CD4-positive, CD25-positive, alpha-beta regulatory T cell (primary cell): ENCODE measurements around the gene IQUB. TPM values are rescaled to one million over a fixed set of nuclear protein-coding genes. Genes with fewer than 3 reads are reported as not detected.
A peak's percentile ranks its signal among the peaks of the same experiment; 100 is the strongest.

Source experiments
- ATAC-seq, 2 donors: fragments of 150-1000 bp; cut with Tn5 transposase; one replicate each; pipeline ENCODE4 v1.10.0; 2021; ENCODE audit warnings: low read depth in 2 of 2, moderate number of reproducible peaks in 2 of 2, moderate library complexity in 1 of 2
- DNase-seq, 3 donors: peaks; one replicate each; pipeline versions ENCODE4 v3.0.0 to v3.0.0-alpha.2; 2012 to 2022; ENCODE audit warnings: mixed read lengths in 1 of 3
- H3K27ac ChIP-seq: one replicate; pipeline ENCODE4 v1.7.0; 2013; ENCODE audit warnings: mild to moderate bottlenecking, low read length; ENCODE audit not compliant: insufficient read depth, poor library complexity, severe bottlenecking
- H3K27me3 ChIP-seq: one replicate; pipeline ENCODE4 v1.7.0; 2013; ENCODE audit warnings: low read length; ENCODE audit not compliant: control insufficient read depth, insufficient read depth
- H3K36me3 ChIP-seq: one replicate; pipeline ENCODE4 v1.7.0; 2013; ENCODE audit warnings: mild to moderate bottlenecking, low read length, moderate library complexity; ENCODE audit not compliant: control insufficient read depth, insufficient read depth
- H3K4me1 ChIP-seq: 2 replicates; pipeline ENCODE4 v1.7.0; 2013; ENCODE audit warnings: mild to moderate bottlenecking, low read length; ENCODE audit not compliant: insufficient read depth, control insufficient read depth, poor library complexity, severe bottlenecking
- H3K4me3 ChIP-seq: one replicate; pipeline ENCODE4 v1.7.0; 2013; ENCODE audit warnings: low read depth, mild to moderate bottlenecking, low read length, moderate library complexity
- H3K9me3 ChIP-seq, 2 experiments: 1 replicate in 1 of 2; 2 replicates in 1 of 2; pipeline ENCODE4 v1.7.0; 2013; ENCODE audit warnings: low read length in 2 of 2, mild to moderate bottlenecking in 1 of 2, moderate library complexity in 1 of 2; ENCODE audit not compliant: control insufficient read depth in 2 of 2
- H3K27ac Mint-ChIP-seq, 3 donors: one replicate each; pipeline ENCODE4 v1.8.0; 2020 to 2022; ENCODE audit warnings: mild to moderate bottlenecking in 3 of 3, mixed read lengths in 3 of 3, moderate library complexity in 2 of 3
- H3K27me3 Mint-ChIP-seq: one replicate; pipeline ENCODE4 v1.8.0; 2022; ENCODE audit warnings: mild to moderate bottlenecking, mixed read lengths
- H3K36me3 Mint-ChIP-seq: one replicate; pipeline ENCODE4 v1.8.0; 2020; ENCODE audit warnings: mixed read lengths
- H3K4me1 Mint-ChIP-seq, 4 donors: one replicate each; pipeline ENCODE4 v1.8.0; 2020 to 2022; ENCODE audit warnings: mixed read lengths in 4 of 4, mild to moderate bottlenecking in 1 of 4
- H3K4me3 Mint-ChIP-seq, 4 donors: one replicate each; pipeline ENCODE4 v1.8.0; 2020 to 2022; ENCODE audit warnings: mild to moderate bottlenecking in 4 of 4, mixed read lengths in 4 of 4, moderate library complexity in 3 of 4
- H3K9me3 Mint-ChIP-seq, 7 donors: one replicate each; pipeline ENCODE4 v1.8.0; 2020 to 2022; ENCODE audit warnings: mixed read lengths in 7 of 7, mild to moderate bottlenecking in 3 of 7, moderate library complexity in 2 of 7
- polyA plus RNA-seq, 4 donors: library from polyadenylated mRNA; unstranded; fragments of 300-500 nt; fragmentation: Illumina TruSeq; gene quantifications; one replicate each; pipeline ENCODE4 v1.2.3, GENCODE V29; 2021
- total RNA-seq: library from RNA; stranded (reverse); gene quantifications from one replicate; pipeline ENCODE4 v1.2.3, GENCODE V29; 2022

The IQUB gene
- total RNA-seq = not detected
- polyA plus RNA-seq = under 1 TPM in 1 of 4 donors, not detected in 3; 0.15 TPM

DNA sequence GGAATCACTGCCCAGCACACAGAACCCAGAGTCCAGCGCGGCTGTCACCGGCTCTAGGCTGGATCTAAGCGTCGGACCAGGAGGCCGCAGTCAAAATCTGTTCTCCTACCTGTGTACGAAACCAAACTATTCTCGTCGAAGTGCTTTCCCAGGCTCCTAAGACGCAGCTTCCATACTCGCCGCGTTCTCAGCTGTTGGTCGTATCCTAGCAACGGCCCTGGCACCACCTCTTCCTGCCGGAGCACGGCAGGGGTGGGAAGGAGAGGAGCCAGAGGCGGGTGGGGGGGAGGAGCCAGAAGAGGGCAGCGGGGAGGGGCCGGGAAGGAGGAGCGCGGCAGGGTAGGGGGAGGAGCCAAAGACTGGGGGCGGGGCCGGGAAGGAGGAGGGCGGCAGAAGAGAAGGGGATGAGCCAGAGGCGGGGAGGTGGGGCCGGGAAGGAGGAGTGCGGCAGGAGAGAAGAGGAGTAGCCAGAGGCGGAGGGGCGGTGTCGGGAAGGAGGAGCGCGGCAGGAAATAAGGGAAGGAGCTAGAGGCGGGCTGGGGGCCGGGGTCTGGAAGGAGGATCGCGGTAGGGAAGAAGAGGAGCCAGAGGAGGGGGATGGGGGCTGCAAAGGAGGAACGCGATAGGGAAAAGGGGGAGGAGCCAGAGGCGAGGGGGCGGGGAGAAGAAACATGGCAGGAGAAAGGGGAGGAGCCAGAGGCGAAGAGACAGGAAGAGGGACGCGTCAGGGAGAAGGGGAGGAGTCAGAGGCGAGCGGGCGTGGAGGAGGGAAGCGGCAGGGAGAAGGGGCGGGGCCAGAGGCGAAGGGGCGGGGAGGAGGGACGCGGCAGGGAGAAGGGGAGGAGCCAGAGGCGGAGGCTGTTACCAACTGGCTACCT lies at the start of gene IQUB:
TSS of gene IQUB (minus strand) at position 213 of the 878 bp plus-strand sequence. CDS start 22,255 bp downstream, outside the sequence.
- Histone ChIP-seq H3K9me3 (no peaks in the 10 kb centered on the region), H3K4me1 (peaks cover 23% of the 10 kb centered on the region), H3K27ac (peak within 1 kb of the TSS; percentile 78), H3K4me3 (peak within 1 kb of the TSS; percentile 90), H3K36me3 (no peaks in the 10 kb centered on the region), H3K27me3 (peaks cover 4% of the 10 kb centered on the region)
- peaks cover 24% of the 10 kb centered on the region for H3K27me3 Mint-ChIP-seq
- H3K36me3 Mint-ChIP-seq = no peaks in the 10 kb centered on the region
- peak within 1 kb of the TSS; percentile 88 to 94 (median 92) for H3K4me3 Mint-ChIP-seq
- H3K9me3 Mint-ChIP-seq = no peaks in the 10 kb centered on the region
- peaks cover 15 to 31% (median 19%) of the 10 kb centered on the region in 4 donors for H3K4me1 Mint-ChIP-seq
- ATAC-seq (peak; percentile 85 to 86), DNase-seq (peak; percentile 84 to 95 (median 91))
- peak within 1 kb of the TSS; percentile 54 to 86 (median 73) for H3K27ac Mint-ChIP-seq

DNA sequence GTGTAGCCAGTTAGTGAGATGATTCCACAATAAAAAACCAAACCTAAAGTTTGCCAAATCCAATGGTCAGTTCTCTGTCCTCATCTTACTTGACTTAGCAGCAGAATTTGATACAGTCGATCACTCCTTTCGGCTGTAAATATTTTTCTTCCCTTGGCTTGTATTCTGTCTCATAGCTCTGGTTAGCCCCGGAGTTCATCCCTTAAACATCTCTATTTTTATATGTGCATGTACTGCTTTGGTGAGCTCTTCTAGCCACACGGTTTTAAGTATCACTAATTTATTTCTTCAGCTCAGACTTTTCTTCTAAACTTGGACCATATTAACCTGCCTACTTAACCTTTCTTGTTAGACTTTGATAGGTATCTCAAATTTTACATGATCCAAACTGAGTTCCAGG lies 49.4 kb upstream of the IQUB start:
- Histone ChIP-seq H3K36me3 (no peaks in the 10 kb centered on the region), H3K4me3 (no peak overlapping the region), H3K4me1 (no peaks in the 10 kb centered on the region), H3K9me3 (no peaks in the 10 kb centered on the region), H3K27ac (no peak overlapping the region), H3K27me3 (peaks cover 13% of the 10 kb centered on the region)
- no peaks in the 10 kb centered on the region for H3K4me1 Mint-ChIP-seq
- ATAC-seq (no peak), DNase-seq (no peak)
- no peaks in the 10 kb centered on the region for H3K36me3 Mint-ChIP-seq
- peaks cover 31% of the 10 kb centered on the region for H3K27me3 Mint-ChIP-seq
- H3K9me3 Mint-ChIP-seq = peaks cover 0 to 1% (median 0%) of the 10 kb centered on the region in 7 donors
- no peak overlapping the region for H3K4me3 Mint-ChIP-seq
- H3K27ac Mint-ChIP-seq = no peak overlapping the region

DNA sequence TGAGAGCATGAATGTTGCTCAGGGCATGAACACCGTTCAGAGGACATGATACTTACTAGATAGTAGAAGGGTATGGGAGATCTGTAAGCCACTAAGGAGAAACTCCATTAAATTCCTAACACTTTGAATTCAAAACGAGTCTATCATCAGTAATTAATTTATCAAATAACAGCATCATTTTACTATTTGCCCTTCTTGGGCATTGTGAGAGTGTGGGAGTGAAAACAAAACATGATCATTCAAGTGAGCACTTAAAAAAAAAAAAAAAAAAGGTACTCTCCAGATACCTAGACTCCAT lies 46.7 kb upstream of the IQUB start:
- H3K4me1 Mint-ChIP-seq = no peaks in the 10 kb centered on the region
- H3K27me3 ChIP-seq = peaks cover 22% of the 10 kb centered on the region
- ATAC-seq = no peak
- H3K27me3 Mint-ChIP-seq = peaks cover 35% of the 10 kb centered on the region
- no peaks in the 10 kb centered on the region for H3K4me1 ChIP-seq
- peaks cover 0 to 1% (median 0%) of the 10 kb centered on the region in 7 donors for H3K9me3 Mint-ChIP-seq
- H3K36me3 ChIP-seq = no peaks in the 10 kb centered on the region
- H3K27ac ChIP-seq = no peak overlapping the region
- no peaks in the 10 kb centered on the region for H3K36me3 Mint-ChIP-seq
- H3K4me3 ChIP-seq = no peak overlapping the region
- H3K4me3 Mint-ChIP-seq = no peak overlapping the region
- DNase-seq = no peak
- H3K9me3 ChIP-seq = no peaks in the 10 kb centered on the region
- no peak overlapping the region for H3K27ac Mint-ChIP-seq

DNA sequence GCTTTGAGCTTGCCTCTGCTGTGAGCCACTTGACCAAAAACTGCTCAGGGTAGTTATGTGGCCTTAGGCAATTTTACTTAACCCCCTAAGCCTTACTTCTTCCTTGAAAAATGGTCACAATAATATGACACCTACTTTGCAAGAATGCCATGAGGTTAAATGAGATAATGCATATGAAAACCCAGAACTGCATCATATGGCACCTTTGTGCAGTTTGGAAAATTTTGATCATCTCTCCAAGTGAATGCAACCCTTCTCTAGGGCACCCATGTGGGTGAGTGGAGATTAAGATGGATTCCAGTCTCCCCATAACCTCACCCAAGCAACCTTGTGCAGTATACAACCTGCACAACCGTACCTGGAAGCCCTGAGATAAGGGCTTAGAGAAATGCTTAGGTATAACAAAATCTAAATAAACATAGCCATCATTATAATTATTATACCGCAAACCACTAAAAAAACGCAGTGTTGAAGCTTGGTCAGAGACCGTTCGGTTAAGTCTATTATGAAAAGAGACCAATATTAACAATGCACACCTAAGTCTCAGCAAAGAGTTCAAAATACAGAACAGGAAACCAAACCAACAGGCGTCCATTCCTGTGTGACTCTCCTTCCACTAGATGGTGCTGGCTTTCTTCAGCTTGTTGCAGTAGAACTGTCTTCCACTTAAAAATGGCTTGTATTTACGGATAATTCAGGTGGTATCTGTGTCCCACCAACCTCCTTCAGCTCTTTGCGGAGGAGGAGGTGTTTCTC lies 46.2 kb upstream of the IQUB start:
- H3K4me3 ChIP-seq = no peak overlapping the region
- peak in 1 of 3 donors; percentile 40 for DNase-seq
- no peak overlapping the region for H3K4me3 Mint-ChIP-seq
- no peaks in the 10 kb centered on the region for H3K36me3 ChIP-seq
- H3K9me3 ChIP-seq = no peaks in the 10 kb centered on the region
- no peak overlapping the region for H3K27ac Mint-ChIP-seq
- no peaks in the 10 kb centered on the region for H3K36me3 Mint-ChIP-seq
- no peak overlapping the region for H3K27ac ChIP-seq
- H3K9me3 Mint-ChIP-seq = peaks cover 0 to 1% (median 0%) of the 10 kb centered on the region in 7 donors
- H3K4me1 Mint-ChIP-seq = no peaks in the 10 kb centered on the region
- H3K27me3 Mint-ChIP-seq = peaks cover 35% of the 10 kb centered on the region
- no peak for ATAC-seq
- H3K27me3 ChIP-seq = peaks cover 22% of the 10 kb centered on the region
- no peaks in the 10 kb centered on the region for H3K4me1 ChIP-seq

DNA sequence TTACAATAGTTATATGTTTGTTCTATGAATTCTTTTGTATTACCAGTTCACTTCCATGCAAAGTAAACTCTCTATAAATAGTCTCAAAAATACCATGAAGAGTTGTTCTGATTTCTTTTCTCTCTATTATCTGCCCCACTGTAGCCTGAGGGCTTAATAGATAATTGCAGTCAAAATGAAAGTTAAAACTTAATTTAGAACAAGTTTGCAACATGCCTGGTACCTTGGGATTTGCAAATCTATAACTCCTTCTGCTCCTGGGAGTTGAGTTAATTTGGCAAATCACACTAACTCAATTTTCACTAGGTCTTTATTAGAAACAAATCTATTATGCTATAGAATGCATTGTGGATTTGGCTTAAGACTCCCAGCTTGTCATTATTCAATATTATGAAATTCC lies 45.0 kb upstream of the IQUB start:
- Histone ChIP-seq H3K4me1 (no peaks in the 10 kb centered on the region), H3K4me3 (no peak overlapping the region), H3K36me3 (no peaks in the 10 kb centered on the region), H3K27ac (no peak overlapping the region), H3K9me3 (no peaks in the 10 kb centered on the region), H3K27me3 (peaks cover 25% of the 10 kb centered on the region)
- H3K4me3 Mint-ChIP-seq = no peak overlapping the region
- no peaks in the 10 kb centered on the region for H3K36me3 Mint-ChIP-seq
- no peak for ATAC-seq
- H3K4me1 Mint-ChIP-seq = no peaks in the 10 kb centered on the region
- no peak overlapping the region for H3K27ac Mint-ChIP-seq
- H3K9me3 Mint-ChIP-seq = peaks cover 0 to 1% (median 0%) of the 10 kb centered on the region in 7 donors
- peaks cover 35% of the 10 kb centered on the region for H3K27me3 Mint-ChIP-seq
- no peak for DNase-seq

DNA sequence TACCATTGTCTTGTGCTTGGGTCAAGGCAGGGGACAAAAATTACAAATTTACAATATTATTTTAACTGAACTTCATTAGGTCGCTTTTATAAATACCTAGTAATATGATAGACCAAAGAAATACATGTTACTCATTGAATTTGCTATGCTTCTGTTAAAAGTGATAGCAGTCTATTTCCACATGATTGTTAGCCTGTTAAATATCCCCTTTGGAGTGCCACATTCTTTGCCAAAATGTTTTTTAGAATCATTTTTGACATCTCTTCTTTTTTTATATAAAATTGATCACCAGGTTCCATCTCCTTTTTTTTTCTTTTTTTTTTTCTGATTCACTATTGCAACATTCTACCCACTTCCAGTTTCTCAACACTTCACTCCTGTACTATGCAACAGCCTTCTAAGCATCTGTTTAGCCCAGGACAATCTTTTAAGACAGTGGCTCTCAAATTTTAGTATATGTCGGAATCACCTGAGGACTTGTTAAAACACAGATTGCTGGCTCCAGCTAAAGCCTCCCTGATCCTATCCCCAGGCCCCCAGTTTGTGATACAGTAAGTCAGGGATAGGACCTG lies 39.6 kb upstream of the IQUB start:
- no peak overlapping the region for H3K4me3 ChIP-seq
- DNase-seq (no peak), ATAC-seq (no peak)
- H3K9me3 ChIP-seq = no peaks in the 10 kb centered on the region
- H3K4me1 Mint-ChIP-seq = no peaks in the 10 kb centered on the region
- H3K27me3 Mint-ChIP-seq = peaks cover 23% of the 10 kb centered on the region
- no peak overlapping the region for H3K4me3 Mint-ChIP-seq
- H3K36me3 Mint-ChIP-seq = no peaks in the 10 kb centered on the region
- H3K9me3 Mint-ChIP-seq = peaks cover 0 to 1% (median 0%) of the 10 kb centered on the region in 7 donors
- H3K27ac Mint-ChIP-seq = no peak overlapping the region
- no peak overlapping the region for H3K27ac ChIP-seq
- no peaks in the 10 kb centered on the region for H3K36me3 ChIP-seq
- no peaks in the 10 kb centered on the region for H3K4me1 ChIP-seq
- H3K27me3 ChIP-seq = peaks cover 16% of the 10 kb centered on the region

DNA sequence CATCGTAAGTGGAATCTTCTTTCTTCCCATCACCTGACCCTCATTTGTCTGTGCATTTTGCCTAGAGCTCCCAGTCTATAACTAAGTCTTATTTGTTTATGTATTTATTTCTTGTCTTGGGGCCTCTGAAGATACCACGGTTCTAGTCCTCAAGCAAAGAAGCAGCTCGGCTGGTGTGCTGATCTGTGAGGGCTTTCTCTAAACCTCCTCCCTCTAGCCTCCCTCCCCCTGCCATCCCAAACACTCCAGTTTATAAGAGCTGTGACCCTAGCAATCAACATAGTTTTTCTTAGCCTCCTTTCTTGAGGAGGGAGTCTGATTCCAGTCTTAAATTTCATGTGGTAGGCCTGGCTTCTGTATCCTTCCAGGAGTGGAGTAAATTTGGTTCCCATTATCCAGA lies 38.9 kb upstream of the IQUB start:
- Mint-ChIP-seq H3K27ac (no peak overlapping the region), H3K4me3 (no peak overlapping the region), H3K36me3 (no peaks in the 10 kb centered on the region), H3K9me3 (peaks cover 0 to 1% (median 0%) of the 10 kb centered on the region in 7 donors), H3K27me3 (peaks cover 23% of the 10 kb centered on the region), H3K4me1 (no peaks in the 10 kb centered on the region)
- Histone ChIP-seq H3K27me3 (peaks cover 16% of the 10 kb centered on the region), H3K36me3 (no peaks in the 10 kb centered on the region), H3K9me3 (no peaks in the 10 kb centered on the region), H3K27ac (no peak overlapping the region), H3K4me3 (no peak overlapping the region), H3K4me1 (no peaks in the 10 kb centered on the region)
- DNase-seq = no peak
- no peak for ATAC-seq
